Measurements from ENCODE around the gene AGRN. TPM values are rescaled to one million over a fixed set of nuclear protein-coding genes. Genes with fewer than 3 reads are reported as not detected.
A peak's percentile ranks its signal among the peaks of the same experiment; 100 is the strongest.
"Not testable (repeated sequence)": the region's sequence is repeated elsewhere in the genome, so short reads cannot be mapped to it uniquely, and the experiment has no call there.

Gene AGRN
- total RNA-seq, 2 experiments from 2014 or later = 18.8 to 19.3 TPM

DNA sequence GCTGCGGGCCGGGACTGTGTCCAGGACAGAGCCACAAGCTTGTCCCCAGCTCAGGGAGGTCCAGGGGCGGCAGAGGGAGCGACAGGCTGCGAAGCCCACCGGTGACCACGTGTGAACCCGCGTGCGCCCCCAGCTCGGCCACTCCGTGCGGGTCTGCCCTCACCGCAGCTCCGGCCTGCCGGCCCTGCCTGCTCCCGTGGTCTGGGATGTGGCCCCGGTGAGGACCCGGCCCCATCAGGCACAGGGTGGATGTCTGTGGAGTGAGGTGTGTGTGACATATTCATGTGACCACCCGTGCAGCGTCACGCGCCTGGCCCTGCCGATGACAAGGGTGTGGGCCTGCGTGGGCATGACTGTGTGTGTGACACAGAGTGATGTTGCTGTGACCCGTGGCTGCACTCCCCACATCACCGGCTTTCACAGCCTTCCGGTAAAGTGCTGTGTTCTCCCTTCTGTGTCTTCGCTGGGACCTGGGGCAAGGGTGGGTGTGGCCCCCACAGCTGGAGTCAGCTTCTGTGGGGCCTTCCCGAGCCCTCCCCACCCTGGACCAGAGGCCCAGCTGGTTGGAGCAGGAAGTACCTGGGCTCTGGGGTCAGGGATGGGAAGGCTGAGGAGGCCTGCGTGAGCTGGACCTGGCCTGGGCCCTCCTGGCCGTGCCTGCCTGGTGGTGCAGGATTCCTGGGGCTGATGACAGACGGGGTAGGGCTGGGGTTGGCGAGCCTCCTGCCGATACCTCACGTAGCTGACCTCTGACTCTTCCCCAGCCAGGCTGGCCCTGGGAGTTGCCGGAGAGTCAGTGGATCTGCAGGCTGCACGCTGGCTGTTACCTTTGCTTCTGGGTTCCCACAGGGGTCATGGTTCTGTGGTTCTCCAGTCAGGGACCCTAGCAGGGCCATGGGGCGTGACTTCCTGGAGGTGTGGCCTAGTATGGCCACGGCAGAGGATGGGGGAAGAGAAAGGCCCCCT lies 50.1 kb downstream of the AGRN start:
- POLR2A ChIA-PET = interaction anchor here (1.2 to 1.3 kb wide), 2 partner anchors 10 to 29 kb away, joined by 3 read pairs; no protein-coding TSS in a partner anchor
- no peak overlapping the region for H3K27ac Mint-ChIP-seq
- ATAC-seq (ENCODE audit: low read depth) (no peak), DNase-seq (no peak)
- H3K27me3 Mint-ChIP-seq = no peaks in the 10 kb centered on the region
- no peaks in the 10 kb centered on the region for H3K36me3 Mint-ChIP-seq
- no peak overlapping the region for H3K4me3 Mint-ChIP-seq
- no peaks in the 10 kb centered on the region for H3K9me3 Mint-ChIP-seq
- H3K4me1 Mint-ChIP-seq = peaks cover 3% of the 10 kb centered on the region

DNA sequence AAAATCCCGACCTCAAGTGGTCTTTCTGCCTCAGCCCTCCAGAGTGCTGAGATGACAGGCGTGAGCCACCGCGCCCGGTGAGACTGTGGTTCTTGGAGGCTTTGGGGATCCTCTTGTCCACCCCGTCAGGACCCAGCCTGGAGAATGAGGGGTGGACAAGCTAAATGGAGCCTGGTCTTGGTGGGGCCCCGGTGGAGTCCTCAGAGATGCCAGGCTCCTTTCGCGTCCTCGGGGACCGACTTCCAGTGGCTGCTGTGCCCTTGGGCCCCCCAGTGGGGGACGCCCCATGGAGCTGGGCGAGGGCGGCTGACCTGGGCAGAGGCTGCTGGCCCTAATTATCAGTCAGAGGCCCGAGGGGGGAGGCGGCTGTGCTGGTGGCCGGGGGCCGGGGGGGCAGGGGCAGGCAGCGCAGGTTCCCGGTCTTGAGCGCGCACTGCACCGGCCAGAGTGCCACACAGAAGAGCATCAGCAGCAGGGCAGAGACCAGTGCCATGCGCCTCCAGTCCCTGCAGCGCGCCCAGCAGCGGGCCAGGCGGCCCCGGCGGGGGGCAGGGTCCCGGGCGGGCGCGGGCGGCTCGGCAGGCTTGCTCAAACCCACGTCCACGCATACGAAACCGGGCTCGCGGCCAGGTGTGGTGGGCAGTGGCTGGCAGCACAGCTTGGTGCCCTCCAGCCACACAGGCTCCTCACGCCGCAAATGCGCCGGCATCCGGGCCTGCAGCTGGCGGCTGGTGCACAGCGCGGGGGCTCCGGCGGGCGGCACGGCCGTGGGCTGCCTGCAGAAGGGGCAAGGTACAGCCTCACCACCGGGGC lies 51.8 kb downstream of the AGRN start:
- no peaks in the 10 kb centered on the region for H3K9me3 Mint-ChIP-seq
- H3K4me3 Mint-ChIP-seq = no peak overlapping the region
- H3K4me1 Mint-ChIP-seq = no peaks in the 10 kb centered on the region
- POLR2A ChIA-PET = no interaction called here
- ATAC-seq (ENCODE audit: low read depth) (no peak), DNase-seq (no peak)
- H3K36me3 Mint-ChIP-seq = no peaks in the 10 kb centered on the region
- no peaks in the 10 kb centered on the region for H3K27me3 Mint-ChIP-seq
- H3K27ac Mint-ChIP-seq = no peak overlapping the region

- no peaks in the 10 kb centered on the region for H3K9me3 Mint-ChIP-seq
- no peak overlapping the region for H3K4me3 Mint-ChIP-seq
- no peaks in the 10 kb centered on the region for H3K4me1 Mint-ChIP-seq
- DNase-seq (no peak), ATAC-seq (ENCODE audit: low read depth) (no peak)
- no peaks in the 10 kb centered on the region for H3K27me3 Mint-ChIP-seq
- H3K27ac Mint-ChIP-seq = no peak overlapping the region
- H3K36me3 Mint-ChIP-seq = no peaks in the 10 kb centered on the region
- POLR2A ChIA-PET = no interaction called here
Observed at GRCh38 chr1:1072299-1072848, 52.5 kb downstream of the AGRN start.

DNA sequence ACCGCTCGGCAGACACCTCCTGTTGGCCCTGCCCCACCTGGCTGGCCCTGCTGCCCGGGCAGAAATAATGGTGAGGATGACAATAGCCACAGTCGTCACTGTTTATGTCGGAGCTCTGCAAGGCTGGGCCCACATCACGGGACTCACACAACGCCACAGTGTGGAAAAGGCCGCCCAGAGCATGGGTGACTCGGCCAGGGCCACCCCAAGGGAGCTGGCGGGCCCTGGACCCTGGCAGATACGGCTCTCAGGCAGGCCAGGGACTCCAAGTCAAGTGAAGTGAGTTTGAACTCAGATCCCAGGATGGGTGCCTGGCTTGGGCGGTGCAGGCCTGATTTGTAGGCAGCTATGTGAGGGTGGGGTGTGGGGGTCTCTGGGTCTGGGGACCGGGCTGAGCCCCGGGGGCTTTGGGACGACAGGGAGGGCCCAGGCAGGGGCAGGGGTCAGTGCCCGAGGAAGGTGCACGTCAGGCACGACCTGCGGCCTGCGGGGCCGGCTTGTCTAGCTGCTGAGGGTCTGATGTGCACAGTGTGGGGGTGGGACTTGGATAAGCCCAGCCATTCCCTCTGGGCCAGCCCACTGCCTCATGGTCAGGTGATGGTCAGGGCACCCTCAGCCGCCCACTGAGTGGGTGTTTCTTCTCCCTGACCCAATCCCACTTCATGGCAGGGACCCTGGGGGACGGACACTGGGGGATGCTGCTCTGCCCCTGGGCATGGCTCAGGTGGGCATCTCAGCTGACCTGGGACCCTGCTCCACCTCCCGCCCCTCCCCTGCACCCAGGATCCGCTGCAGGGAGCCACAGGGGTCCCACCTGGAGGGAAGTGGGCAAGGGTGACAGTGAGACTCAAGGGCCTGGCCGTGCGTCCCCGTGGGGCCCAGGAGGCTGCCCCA lies 53.2 kb downstream of the AGRN start:
- POLR2A ChIA-PET = no interaction called here
- no peaks in the 10 kb centered on the region for H3K36me3 Mint-ChIP-seq
- no peak for DNase-seq
- no peaks in the 10 kb centered on the region for H3K27me3 Mint-ChIP-seq
- no peak overlapping the region for H3K27ac Mint-ChIP-seq
- no peak for ATAC-seq (ENCODE audit: low read depth)
- no peaks in the 10 kb centered on the region for H3K4me1 Mint-ChIP-seq
- no peaks in the 10 kb centered on the region for H3K9me3 Mint-ChIP-seq
- H3K4me3 Mint-ChIP-seq = no peak overlapping the region

DNA sequence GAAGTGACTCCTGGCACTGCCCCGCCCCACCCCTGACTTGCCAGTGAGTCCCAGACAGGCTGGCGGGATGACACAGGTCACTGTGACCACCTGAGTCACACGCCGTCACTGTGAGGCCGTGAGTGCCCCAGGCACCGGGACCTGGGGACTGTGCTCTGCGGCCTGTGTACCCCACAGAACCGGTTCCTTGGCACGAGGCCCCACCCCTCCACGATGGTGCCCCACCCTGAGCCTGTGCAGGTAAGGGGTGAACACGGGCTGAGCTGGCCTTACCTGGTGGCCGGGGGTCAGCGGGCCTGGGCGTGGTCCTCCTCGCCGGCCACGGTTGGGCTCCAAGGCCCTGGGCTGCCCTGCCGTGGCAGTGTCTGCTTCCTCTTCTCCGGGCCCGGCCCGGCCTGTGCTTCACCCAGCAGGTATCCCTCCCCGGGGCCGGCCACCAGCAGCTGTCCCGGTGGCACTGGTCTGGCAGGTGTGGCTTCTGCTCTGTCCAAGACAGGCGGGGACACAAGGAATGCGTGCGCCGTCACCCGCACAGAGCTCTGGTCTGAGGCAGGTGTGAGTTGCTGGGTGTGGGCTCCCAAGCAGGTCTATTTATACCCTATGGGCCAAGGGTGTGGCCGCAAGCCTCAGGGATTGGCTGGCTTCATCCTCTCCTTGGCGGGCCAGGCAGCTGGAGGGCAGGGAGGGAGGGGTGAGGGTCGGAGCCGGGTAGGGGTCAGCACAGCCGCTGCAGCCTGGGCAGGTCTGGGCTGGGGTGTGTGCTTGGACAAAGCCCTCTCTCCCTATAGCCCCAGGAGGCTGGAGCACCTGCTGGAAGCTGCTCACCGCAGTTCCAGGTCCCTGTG lies 54.0 kb downstream of the AGRN start, which contains the start of gene RNF223:
RNF223 (minus strand) TSS at position 564 of the 845 bp plus-strand sequence. CDS start 1,740 bp downstream, outside the sequence.
- Mint-ChIP-seq H3K27ac (no peak within 1 kb of the TSS), H3K9me3 (no peaks in the 10 kb centered on the region), H3K4me1 (no peaks in the 10 kb centered on the region), H3K4me3 (no peak within 1 kb of the TSS), H3K27me3 (no peaks in the 10 kb centered on the region), H3K36me3 (no peaks in the 10 kb centered on the region)
- no peak for ATAC-seq (ENCODE audit: low read depth)
- POLR2A ChIA-PET = interaction anchor here (1.1 kb wide), 1 partner anchor 10 kb away, joined by 3 read pairs; no protein-coding TSS in a partner anchor
- DNase-seq = no peak

GRCh38 chr1:1074631-1075147 lies 54.8 kb downstream of the AGRN start:
- peaks cover 2% of the 10 kb centered on the region for H3K4me1 Mint-ChIP-seq
- H3K27ac Mint-ChIP-seq = no peak overlapping the region
- H3K27me3 Mint-ChIP-seq = no peaks in the 10 kb centered on the region
- ATAC-seq (ENCODE audit: low read depth) = no peak
- POLR2A ChIA-PET = interaction anchor here (1.0 to 1.1 kb wide), 2 partner anchors 11 to 61 kb away, joined by 3 read pairs; no protein-coding TSS in a partner anchor
- H3K4me3 Mint-ChIP-seq = no peak overlapping the region
- no peaks in the 10 kb centered on the region for H3K36me3 Mint-ChIP-seq
- no peak for DNase-seq
- H3K9me3 Mint-ChIP-seq = no peaks in the 10 kb centered on the region

GRCh38 chr1:1075148-1075935 lies 55.4 kb downstream of the AGRN start:
- Mint-ChIP-seq H3K4me3 (no peak overlapping the region), H3K4me1 (peaks cover 2% of the 10 kb centered on the region), H3K27me3 (no peaks in the 10 kb centered on the region), H3K9me3 (no peaks in the 10 kb centered on the region), H3K36me3 (no peaks in the 10 kb centered on the region), H3K27ac (no peak overlapping the region)
- DNase-seq (no peak), ATAC-seq (ENCODE audit: low read depth) (no peak)
- POLR2A ChIA-PET = interaction anchor here (1.0 kb wide), 1 partner anchor 62 kb away, joined by 3 read pairs; no protein-coding TSS in a partner anchor

GRCh38 chr1:1077396-1077795 lies 57.5 kb downstream of the AGRN start:
- H3K36me3 Mint-ChIP-seq; ATAC-seq (ENCODE audit: low read depth); DNase-seq; H3K4me1 Mint-ChIP-seq; H3K27ac Mint-ChIP-seq; H3K27me3 Mint-ChIP-seq; POLR2A ChIA-PET; H3K9me3 Mint-ChIP-seq; H3K4me3 Mint-ChIP-seq: not testable (repeated sequence)

- ATAC-seq (ENCODE audit: low read depth) = peak; percentile 68
- POLR2A ChIA-PET = interaction anchor here (1.3 kb wide), 1 partner anchor 11 kb away, joined by 3 read pairs; no protein-coding TSS in a partner anchor
- Mint-ChIP-seq H3K4me1 (peaks cover 2% of the 10 kb centered on the region), H3K9me3 (no peaks in the 10 kb centered on the region), H3K4me3 (peak overlapping the region; percentile 19), H3K27ac (no peak overlapping the region), H3K27me3 (no peaks in the 10 kb centered on the region), H3K36me3 (peaks cover 2% of the 10 kb centered on the region)
- peak; percentile 59 for DNase-seq
Observed at GRCh38 chr1:1079408-1080121, 59.6 kb downstream of the AGRN start.

GRCh38 chr1:1080122-1080757 lies 60.3 kb downstream of the AGRN start:
- H3K4me3 Mint-ChIP-seq = no peak overlapping the region
- no peaks in the 10 kb centered on the region for H3K9me3 Mint-ChIP-seq
- peaks cover 2% of the 10 kb centered on the region for H3K4me1 Mint-ChIP-seq
- peaks cover 2% of the 10 kb centered on the region for H3K36me3 Mint-ChIP-seq
- no peak overlapping the region for H3K27ac Mint-ChIP-seq
- no peaks in the 10 kb centered on the region for H3K27me3 Mint-ChIP-seq
- ATAC-seq (ENCODE audit: low read depth) = peak; percentile 20
- POLR2A ChIA-PET = interaction anchor here (1.3 kb wide), 1 partner anchor 11 kb away, joined by 3 read pairs; no protein-coding TSS in a partner anchor
- peak; percentile 49 for DNase-seq

Measured in activated naive CD8-positive, alpha-beta T cell treated with anti-CD3 and anti-CD28 coated beads, Interleukin-2, amount 10 ng/mL, durations not matched to agents 7 days and 5 days (primary cell).